Stimulated activated CD4-positive, alpha-beta T cell treated with anti-CD3 and anti-CD28 coated beads, Interleukin-15, amount 100 ng/mL, for 48 hours (primary cell): ENCODE results near the gene CTXN2.
A peak's percentile ranks its signal among the peaks of the same experiment; 100 is the strongest.

Experiments
- DNase-seq, 2 donors: peaks; one replicate each; pipeline ENCODE4 v3.0.0-alpha.2; 2020; ENCODE audit warnings: low read depth in 2 of 2

The CTXN2 gene

DNA sequence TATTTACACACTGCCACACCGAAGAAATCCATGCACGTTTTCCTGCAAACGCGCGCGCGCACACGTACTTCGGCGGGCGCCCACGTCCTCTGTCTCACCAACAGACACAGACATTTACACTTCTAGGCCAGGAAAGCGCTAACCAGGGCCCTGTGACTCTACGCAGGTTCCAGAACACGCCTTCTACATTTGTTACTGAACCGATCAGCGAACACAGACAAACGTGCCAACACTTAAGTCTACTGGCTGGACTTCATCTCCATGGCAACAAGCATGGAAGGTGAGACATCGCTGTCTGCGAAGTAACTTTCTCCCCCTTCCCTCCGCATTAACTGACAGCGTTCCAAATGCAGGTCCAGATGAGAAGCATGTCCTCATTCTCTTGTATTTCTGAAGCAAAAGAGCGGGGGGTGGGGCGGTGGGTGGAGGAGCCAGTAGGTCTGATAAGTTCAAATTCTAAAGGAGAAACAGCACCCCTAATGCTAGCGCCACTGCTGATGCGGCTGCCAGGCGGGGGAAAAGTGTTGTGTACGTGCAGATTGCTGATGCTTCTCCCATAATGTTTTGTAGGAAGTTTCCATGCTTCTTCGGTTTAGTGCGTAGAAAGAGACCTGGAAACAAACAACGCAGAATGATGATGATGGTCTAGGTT, at the start of gene CTXN2:
CTXN2 (plus strand) TSS at position 92 of the 652 bp plus-strand sequence. CDS start 9,636 bp downstream, outside the sequence.
- DNase-seq = no peak

DNA sequence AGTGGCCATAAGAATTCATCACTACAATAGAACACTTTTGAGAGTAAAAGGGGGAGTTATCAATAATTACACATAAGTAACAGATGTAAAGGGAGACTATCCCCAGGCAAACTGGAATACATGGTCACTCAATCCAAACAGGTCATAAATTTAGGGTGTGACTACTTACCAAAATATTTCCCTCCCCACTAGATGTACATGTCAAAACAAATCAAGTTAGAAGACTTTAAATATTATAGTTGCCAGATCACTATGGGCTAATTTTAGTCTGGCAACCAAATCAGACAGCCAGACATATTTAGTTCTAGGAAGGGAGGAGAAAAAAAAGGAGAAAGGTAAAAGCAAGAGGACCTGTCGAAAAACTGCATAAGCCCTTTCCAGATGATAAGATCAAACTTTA, 47.6 kb upstream of the CTXN2 start:
- DNase-seq = no peak

DNA sequence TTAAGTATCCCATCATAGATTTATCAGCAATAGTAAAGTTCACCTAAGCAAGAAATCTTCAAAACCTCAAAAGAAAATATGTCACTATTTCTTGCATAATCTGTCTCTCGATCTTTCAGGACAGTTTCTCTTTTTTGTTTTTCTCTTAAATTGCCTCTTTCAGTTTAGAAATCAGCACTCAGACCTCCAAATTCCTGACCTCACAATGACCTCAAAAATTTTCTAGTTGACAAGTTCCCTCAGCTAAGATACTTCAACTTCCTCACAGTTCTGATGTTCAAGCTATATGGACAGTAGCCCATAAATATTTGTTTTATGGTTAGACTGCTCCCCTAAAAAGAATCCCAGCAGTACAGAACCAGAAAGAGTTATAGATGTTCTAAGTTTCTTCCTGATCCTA, 46.6 kb upstream of the CTXN2 start:
- DNase-seq = no peak

DNA sequence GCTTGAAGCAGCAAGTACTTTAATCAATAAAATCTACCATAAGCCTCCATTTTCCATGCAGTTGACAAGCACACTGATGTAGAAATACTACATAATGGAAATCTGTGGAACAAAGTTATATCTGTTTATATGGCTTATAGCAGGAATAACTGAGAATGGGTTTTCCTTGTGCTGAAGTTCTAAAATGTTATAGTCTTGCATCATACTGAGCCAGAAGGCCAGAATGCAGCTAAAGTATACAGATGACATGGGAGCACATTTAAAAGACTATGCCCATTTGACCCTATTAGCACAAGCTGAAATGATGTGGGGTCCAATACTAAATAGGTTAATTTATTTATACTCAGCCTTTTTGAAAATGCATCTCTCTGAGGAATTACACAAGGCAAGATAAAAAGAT, 45.5 kb upstream of the CTXN2 start:
- DNase-seq = no peak

DNA sequence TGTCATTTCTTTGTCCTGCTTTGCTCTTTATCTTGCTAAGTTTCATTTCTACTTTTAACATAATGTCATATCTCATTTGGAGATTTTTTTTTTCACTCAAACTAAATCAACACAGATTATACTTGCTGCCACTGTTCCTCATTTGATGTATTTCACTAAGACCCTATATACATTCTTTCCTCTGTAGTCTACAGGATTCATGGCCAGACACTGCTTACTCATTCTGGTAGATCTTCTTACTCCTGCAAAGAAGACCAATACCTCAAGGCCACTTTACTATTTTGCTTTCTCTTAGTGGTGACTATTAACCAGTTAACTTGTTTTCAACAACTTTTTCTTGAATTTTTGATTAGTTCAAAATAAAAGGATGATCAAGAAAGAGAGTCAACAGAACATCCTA, 44.1 kb upstream of the CTXN2 start:
- no peak for DNase-seq

DNA sequence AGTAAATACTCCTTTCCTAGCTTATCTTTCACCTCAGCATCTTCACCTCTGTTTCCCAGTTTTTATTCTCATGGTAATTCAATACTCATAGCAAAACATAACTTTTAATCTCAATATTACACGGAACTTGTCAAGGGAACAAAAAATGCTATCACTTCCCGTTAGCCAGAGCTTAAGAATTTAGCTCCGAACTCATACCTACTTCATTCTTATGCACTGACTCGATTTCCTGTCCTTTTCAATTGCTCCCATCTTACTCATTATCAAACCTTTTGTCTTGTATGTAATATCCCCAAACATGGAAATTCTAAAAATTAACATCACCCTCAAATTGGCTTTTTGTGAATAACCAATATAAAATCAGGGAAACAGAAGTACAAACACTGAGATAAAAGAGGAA, 41.6 kb upstream of the CTXN2 start:
- DNase-seq = no peak

DNA sequence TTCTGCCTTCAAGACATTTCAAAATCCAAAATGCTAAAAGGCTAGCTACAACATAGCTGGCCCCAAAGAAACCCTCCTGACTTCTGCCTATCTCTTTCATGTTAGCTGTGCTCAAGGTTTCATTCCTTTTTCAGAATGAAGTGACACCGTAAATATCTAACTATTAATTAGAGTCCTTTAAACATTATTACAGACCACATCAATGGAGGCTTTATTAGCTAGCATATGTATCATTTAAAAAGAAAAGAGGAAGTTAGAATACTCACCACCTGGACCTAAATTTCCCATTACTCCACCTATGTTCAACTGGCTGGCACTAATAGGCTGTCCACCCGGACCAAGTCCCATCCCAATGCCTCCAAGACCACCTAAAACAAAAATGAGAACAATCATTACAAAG, 37.9 kb upstream of the CTXN2 start:
- DNase-seq = no peak

DNA sequence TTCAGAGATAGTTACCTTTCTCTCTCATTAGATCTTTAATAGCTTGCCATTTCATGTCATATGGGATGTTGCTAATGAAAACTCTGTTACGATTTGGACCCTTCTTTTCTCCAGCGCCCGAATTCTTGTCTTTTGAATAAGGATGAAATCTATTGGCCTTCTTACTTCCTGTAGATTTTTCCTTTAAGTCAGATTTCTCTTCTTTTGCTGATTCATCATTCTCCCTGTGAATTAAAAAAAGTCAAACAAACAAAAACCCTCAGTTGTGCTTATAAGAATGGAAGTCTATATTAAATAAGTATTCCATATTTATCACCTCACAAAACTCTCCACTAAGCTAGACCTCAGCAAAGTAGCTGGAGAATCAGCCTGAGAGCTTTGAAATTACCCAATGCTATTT, 22.8 kb upstream of the CTXN2 start:
- DNase-seq = no peak

DNA sequence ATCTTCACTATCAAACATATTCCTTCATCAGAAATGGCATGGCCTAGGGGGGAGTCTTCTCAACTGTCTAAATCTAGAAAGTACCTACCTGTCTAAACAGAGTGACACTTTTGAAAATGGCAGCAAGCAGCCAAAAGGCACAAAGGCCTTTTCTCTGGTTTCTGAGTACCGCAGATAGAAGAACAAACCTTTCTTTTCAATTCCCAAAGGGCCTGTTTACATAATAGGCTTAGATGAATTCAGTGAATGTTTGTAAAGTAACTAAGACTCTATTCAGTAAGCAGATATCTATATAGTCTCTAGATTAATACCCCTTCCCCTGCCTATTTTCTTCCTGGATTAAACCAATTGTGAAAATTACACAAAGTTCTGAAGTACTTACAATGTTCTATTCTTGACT, 20.5 kb upstream of the CTXN2 start:
- no peak for DNase-seq

DNA sequence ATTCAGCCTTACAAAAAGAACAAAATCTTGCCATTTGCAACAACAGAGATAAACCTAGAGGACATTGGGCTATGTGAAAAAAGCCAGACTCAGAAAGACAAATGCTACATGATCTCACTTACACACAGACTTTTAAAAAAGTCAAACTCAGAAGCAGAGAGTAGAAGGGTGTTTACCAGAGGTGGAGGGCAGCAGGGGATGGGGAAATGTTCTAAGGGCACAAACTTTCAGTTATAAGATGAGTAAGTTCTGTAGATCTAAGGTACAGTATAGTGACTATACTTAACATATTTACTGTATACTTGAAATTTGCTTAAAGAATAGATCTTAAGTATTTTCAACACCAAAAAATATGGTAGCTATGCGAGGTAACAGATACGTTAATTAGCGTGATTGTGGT, 16.3 kb upstream of the CTXN2 start:
- DNase-seq = no peak

DNA sequence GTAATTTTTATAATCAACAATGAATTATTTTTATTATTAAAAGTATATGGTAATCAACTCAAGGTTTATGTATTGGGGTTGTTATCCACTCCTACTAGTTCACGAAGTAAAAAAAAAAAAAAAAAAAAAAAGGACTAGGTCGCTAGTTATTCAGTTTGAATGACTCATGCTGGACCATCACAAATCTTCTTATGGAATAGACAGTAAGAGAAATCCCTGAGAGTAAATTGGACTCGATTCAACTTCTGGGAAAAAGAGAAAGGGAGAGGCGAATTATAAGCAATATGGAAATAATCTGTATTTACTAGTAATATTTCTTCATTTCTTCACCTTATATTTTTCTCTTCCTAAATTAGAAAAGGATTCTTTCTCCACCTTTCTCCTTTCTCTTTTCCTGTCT, 15.4 kb upstream of the CTXN2 start:
- DNase-seq = no peak

DNA sequence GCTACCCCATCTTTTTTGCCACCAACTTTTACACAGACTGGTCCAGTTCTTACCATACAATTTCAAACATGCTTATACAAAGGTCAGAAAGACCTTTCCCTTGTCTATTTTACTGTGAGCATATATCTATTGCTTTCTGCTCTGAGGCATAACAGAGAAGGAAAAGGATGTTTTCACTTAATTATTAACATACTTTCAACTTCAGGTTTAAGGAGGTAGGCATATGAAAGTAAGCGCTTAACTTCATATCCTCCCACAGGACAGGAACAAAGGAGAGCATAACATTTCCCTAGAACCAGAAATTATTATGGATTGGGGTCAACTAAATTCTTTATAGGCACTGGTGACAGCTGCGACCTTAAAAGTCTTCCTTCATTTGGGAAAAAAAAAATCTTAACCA, 14.5 kb upstream of the CTXN2 start:
- no peak for DNase-seq

DNA sequence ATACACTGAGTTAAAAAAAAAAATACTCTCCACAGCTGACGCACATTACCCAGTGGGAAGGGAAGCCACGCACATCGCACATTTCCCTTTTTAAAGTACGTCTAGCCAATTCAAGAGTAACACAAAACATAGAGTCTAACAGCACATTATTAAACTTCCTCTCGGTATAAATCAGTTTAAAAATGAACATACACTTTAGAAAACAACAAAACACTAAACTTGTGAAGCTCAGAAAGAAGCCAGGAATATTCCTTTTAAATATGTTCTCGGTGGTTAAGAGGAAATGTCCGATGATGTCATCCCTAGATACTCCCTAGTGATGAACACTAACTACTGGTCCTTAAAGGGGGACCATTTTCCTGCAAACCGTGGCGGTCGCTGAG, 14.1 kb upstream of the CTXN2 start:
- DNase-seq = no peak

DNA sequence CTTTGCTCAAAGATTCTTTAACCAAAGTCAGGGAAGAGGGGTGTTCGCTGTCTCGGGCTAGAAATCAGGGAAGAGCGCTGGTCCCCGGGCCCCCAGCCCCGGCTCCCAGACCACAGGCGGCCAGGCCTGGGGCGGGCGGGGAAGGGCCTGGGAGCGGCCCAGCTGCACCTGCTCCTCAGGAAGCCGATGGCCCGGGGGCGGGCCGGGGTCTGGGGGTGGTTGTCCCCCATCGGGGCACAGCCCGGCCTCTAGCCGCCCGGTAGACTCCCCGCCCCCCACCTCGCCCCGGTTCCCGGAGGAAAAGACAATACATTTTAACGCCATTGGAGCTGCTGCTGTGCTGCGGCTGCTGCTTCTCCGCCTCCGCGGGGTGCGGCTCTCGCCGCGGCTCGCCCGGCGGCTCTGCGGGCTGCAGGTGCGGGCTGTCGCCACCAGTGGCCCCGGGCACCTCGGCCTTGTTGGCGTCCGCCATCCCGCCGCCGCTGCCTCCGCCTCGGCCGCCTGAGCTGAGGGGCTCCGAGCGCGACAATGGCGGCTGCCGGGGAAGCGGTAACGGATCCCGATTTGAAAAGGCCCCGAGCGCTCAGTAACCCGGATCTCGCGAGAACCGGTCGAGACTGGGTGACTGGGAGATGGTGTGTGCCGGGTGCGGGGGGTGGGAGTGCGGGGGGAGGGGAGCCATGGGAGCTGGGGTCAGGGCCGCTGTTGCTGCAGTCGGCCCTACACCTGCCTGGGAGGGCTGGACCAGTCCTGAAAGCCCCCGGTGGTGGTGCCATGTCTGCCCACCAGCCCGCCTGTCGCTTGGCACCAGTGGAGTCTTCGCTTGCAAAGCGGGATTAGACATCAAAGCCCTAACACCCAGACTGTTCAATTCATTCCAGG, 13.5 kb upstream of the CTXN2 start, which contains the start of gene MYEF2:
MYEF2 (minus strand) TSS at position 530 of the 882 bp plus-strand sequence; CDS start at position 472, 58 bp downstream.
- peak; percentile 68 to 69 for DNase-seq

DNA sequence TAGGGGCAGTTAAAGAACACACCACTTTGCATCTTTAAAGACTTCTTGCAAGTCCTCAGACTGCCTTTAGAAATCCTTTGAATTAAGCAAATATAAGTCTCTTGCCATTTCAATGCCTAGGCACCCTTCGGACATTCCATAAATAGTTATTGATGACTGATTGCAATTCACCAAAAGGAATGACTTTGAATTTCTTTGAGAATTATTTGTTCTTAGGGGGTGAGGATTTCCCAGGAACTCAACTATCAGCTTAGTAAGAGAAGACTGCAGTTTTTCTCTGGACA, 12.9 kb upstream of the CTXN2 start:
- DNase-seq = no peak

DNA sequence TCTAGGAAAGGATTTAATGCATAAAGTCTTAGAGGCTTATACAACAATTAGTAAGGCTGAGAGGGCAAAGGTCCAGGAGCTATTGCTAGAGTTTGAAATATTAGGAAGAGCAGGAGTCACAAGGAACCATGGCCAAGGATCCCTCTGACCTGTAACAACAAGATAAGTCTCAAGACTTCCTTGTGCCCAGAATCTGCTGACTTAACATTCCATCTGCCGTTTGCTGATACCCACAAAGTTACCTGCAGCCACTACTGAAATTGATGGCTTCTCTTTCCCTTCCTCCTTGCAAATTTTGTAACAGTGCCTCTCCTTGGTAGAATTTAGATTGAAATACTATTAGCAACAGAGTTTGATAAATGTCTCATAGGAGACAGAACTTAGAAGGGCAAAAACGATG, 8.7 kb upstream of the CTXN2 start:
- no peak for DNase-seq

DNA sequence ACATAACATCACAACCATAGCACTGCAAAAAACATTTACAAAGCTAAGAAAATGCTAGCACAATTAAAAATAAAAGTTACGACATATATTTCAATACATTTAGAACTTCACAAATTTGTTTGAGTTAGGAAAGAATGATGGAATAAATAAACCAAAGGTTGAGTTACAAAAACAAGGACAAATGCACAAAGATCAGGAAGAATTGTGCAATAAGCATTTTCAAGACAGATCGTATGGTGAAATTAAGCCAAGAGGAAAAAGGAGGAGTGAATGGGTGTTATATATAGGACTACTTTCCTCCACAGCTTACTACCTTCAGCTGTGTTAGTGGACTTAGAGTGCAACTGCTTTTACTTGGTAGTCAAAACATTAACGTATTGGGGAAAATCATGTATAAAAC, 5.9 kb upstream of the CTXN2 start:
- DNase-seq = no peak

DNA sequence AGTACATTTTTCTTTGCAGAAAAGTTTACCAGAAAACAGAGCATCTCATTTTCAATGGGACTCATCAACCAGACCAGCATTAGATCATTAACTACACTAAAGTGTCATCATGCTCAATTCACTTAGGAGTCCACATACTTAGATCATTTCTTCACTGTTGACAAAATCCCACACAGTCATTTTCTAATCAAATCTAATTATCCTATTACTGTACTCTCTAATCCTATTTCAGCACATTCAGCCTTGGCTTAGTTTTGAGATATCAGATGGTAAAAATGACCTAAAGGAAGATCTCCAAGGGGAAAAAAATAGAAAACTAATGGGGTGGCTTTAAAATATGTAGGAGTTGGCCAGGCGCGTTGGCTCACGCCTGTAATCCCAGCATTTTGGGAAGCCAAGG, 5.2 kb upstream of the CTXN2 start:
- DNase-seq = no peak

DNA sequence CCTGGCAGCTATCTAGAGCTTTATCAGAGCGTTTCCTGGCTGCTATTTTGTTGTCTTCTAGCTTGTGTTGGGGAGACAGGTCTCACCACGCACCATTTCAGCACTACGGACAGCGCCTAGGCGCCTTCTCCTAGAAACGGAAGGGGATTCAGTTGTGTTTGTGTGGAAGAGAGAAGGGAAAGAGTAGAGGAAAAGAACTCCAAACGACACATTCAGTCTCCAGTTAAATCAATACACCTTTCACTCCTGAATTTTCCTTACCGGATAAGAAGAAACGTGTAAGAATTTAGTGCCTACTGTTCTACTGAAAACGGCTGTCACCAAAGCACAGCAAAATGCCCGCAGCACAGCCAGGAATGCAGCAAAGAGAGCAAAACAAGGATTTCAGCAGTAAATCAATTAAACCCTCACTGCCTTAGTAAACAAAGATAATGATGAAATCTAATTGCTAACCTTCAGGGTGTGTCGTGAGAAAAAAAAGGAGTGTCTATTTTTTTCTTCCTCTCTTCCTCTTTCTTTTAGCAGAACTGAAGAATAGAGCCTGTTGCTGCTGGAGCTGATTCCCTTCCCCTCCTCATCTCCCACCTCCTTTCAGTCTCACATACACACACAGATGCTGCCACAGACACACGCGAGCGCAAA, 412 bp upstream of the CTXN2 start:
- DNase-seq = peak in 1 of 2 donors; percentile 7

DNA sequence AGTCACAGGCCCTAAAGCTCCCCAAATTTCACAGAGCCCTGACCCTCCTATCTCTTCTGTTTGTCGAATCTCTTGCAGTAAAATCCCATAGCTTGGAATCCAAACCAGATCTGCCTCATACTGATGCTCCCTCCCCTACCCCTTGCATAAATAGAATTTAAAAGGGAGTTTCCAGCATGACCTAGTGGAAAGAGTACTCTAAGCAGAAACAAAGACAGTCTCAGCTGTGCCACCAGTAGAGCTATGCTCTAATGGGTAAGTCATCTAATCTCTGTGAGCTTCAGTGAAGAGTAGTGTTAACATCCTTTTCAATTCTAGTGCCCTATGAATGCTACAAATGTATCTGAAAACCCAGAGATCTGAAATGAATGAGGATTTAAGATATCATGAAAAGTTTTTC, 10.6 kb downstream of the CTXN2 start:
- no peak for DNase-seq

DNA sequence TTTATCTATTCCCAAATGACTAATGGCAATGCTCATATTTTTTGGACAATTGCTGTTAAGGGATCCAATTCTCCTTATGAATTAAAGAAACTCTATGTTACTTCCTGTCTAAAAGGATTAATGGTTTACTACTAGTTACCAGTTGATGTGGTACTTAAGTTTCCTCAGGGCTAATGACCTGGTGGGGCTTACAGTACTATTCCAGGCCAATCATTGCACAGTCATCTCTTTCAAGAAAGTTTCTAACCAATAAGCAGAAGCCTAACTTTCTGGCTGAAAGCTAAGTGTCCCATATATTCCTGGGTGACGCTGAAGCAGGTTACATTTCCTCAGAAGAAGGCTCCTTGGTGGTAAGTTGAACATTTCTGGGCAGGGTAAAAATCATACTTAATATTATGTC, 14.5 kb downstream of the CTXN2 start, which contains the start of gene SLC12A1:
SLC12A1 (plus strand) TSS at position 322 of the 400 bp plus-strand sequence. CDS start 1,418 bp downstream, outside the sequence.
- no peak for DNase-seq

DNA sequence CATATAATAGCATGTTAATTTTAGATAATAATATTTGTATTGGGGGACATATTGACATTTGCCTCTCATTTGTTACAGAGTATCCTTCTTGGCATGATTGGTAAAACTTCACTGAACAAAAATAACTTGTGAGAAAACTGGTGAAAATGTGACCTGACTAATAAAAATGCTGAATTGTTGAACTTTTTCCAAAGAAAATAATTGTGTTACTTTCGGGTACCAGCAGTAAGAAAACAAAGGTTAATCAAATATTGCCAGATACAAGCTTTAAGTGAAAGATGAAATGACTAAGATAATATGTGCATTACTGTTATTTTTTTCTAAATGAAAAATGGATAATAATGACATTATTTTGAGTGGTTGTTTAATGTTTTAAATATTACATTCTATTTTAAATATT, 29.8 kb downstream of the CTXN2 start:
- DNase-seq = no peak

DNA sequence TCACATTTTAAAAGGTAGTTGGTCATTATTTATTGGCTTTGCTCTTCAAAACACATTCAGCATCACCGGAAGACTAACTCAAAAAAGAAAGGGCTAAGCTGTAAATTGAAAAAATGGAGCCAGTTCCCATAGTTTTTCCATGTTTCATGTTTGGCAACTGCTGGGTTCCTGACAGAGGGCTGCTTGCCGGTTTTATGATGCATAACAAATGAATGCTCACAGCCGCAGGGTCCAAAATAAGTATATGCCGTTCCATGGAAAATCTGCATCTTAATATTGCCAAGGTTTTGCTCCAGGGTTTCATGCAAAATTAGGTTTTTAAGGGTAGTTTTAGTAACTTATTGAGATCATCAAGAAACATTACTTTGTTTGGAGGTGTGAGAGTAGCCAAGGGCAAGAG, 30.4 kb downstream of the CTXN2 start:
- no peak for DNase-seq
